IPS-NIHi7 (cell line): ENCODE results near the gene TRPM7.
A peak's percentile ranks its signal among the peaks of the same experiment; 100 is the strongest.
"Not testable (repeated sequence)": the region's sequence is repeated elsewhere in the genome, so short reads cannot be mapped to it uniquely, and the experiment has no call there.

Experiments used
- DNase-seq: peaks from one replicate; pipeline ENCODE4 v3.0.0; 2012; ENCODE audit warnings: mixed read lengths; ENCODE audit errors: extremely low spot score

TRPM7 gene

GRCh38 chr15:50655555-50655954 lies 31.0 kb downstream of the TRPM7 start:
- no peak for DNase-seq

- no peak for DNase-seq
These were observed 33.3 kb downstream of the TRPM7 start for GRCh38 chr15:50653156-50653743.

- DNase-seq: no peak
These were observed 33.9 kb downstream of the TRPM7 start for GRCh38 chr15:50652671-50653070.

- DNase-seq: no peak
These were observed 45.3 kb downstream of the TRPM7 start for GRCh38 chr15:50641318-50641717.

- DNase-seq: no peak
These were observed 50.5 kb downstream of the TRPM7 start for GRCh38 chr15:50636146-50636545.

- no peak for DNase-seq
These were observed 52.9 kb downstream of the TRPM7 start for GRCh38 chr15:50633653-50634052.

GRCh38 chr15:50628421-50628820 lies 58.2 kb downstream of the TRPM7 start:
- DNase-seq: no peak

- no peak for DNase-seq
These were observed 59.1 kb downstream of the TRPM7 start for GRCh38 chr15:50627351-50628055.

- DNase-seq: no peak
These were observed 61.9 kb downstream of the TRPM7 start for GRCh38 chr15:50624616-50625168.

- DNase-seq: peak; percentile 9
These were observed 64.1 kb downstream of the TRPM7 start for GRCh38 chr15:50622361-50622943.

- not testable (repeated sequence) for DNase-seq
These were observed 69.6 kb downstream of the TRPM7 start for GRCh38 chr15:50616960-50617359.

GRCh38 chr15:50616554-50616953 lies 70.0 kb downstream of the TRPM7 start:
- DNase-seq: not testable (repeated sequence)

GRCh38 chr15:50613600-50613999 lies 73.0 kb downstream of the TRPM7 start:
- DNase-seq: no peak

GRCh38 chr15:50607129-50607528 lies 79.5 kb downstream of the TRPM7 start:
- DNase-seq: no peak

GRCh38 chr15:50605462-50605861 lies 81.1 kb downstream of the TRPM7 start:
- DNase-seq: no peak

GRCh38 chr15:50602028-50602427 lies 84.6 kb downstream of the TRPM7 start:
- DNase-seq: not testable (repeated sequence)

- DNase-seq: no peak
These were observed 92.3 kb downstream of the TRPM7 start for GRCh38 chr15:50594311-50594710.

- DNase-seq: no peak
These were observed 92.8 kb downstream of the TRPM7 start for GRCh38 chr15:50593761-50594160.

- DNase-seq: no peak
These were observed 96.3 kb downstream of the TRPM7 start for GRCh38 chr15:50590288-50590687.

- DNase-seq: no peak
These were observed 109.1 kb downstream of the TRPM7 start for GRCh38 chr15:50577492-50577891.

GRCh38 chr15:50576166-50576565 lies 110.4 kb downstream of the TRPM7 start:
- no peak for DNase-seq

- not testable (repeated sequence) for DNase-seq
These were observed 112.8 kb downstream of the TRPM7 start for GRCh38 chr15:50573842-50574241.

GRCh38 chr15:50563756-50564155 lies 122.8 kb downstream of the TRPM7 start:
- no peak for DNase-seq
